Esophagus mucosa (tissue), 1 donor: ENCODE results near the gene DCT. TPM values are rescaled to one million over a fixed set of nuclear protein-coding genes. Genes with fewer than 3 reads are reported as not detected.

Source experiments
- ATAC-seq: fragments of 200-7000 bp; cut with Tn5 transposase; one replicate; pipeline ENCODE4 v1.9.1; 2020
- total RNA-seq: library from RNA; stranded (reverse); gene quantifications from one replicate; pipeline ENCODE4 v1.2.4, GENCODE V29; 2023
- donor health status: DM: yes; HTN: yes; CAD: no.

The DCT gene
- total RNA-seq, 1 donor from 2014 or later, result not detected

DNA sequence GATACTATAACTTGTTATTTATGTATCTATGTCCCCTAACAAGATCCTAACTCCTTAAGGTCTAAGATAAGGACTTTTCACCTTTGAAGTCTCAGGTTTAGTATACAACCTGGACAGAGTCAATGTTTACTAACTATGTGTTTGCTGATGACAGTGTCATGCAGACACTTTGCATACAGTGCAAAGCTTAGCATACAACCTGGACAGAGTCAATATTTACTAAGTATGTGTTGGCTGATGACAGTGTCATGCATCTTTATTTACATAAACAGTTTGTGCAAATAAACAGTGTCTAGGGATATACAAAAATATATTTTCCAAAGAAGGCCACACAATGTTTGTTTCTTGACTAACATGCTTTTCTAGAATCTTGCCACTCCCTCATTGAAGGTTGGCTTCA, 34.7 kb downstream of the DCT start:
- no peak for ATAC-seq

DNA sequence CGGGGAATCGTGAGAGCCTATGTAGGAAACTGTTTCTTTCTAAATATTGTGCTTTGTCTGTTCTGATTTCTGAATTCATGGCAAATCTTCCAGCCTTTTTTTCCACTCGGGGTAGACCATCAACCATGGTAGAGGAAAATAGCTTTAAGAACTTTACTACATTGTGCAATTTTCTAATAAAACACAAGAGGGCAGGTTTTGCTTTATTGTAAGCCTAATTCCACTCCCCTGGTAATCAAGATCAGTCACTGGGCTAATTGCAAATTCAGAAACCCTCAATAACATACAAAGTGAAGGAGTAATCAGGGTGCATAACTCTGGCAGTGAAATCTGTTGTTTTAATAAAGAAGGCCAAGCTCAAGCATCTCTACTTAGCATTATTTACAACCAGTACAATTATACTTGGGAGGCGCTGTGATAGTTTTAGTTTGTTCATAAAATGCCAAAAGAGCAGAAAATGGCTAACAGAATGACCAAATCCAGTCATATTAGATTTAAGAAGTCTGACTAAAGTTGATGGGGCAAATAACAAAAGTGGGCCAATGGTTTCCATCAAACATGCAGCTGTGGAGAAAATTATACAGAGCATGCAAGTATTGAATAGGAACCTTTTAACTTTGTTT, 43.8 kb downstream of the DCT start:
- peak; percentile 63 for ATAC-seq

DNA sequence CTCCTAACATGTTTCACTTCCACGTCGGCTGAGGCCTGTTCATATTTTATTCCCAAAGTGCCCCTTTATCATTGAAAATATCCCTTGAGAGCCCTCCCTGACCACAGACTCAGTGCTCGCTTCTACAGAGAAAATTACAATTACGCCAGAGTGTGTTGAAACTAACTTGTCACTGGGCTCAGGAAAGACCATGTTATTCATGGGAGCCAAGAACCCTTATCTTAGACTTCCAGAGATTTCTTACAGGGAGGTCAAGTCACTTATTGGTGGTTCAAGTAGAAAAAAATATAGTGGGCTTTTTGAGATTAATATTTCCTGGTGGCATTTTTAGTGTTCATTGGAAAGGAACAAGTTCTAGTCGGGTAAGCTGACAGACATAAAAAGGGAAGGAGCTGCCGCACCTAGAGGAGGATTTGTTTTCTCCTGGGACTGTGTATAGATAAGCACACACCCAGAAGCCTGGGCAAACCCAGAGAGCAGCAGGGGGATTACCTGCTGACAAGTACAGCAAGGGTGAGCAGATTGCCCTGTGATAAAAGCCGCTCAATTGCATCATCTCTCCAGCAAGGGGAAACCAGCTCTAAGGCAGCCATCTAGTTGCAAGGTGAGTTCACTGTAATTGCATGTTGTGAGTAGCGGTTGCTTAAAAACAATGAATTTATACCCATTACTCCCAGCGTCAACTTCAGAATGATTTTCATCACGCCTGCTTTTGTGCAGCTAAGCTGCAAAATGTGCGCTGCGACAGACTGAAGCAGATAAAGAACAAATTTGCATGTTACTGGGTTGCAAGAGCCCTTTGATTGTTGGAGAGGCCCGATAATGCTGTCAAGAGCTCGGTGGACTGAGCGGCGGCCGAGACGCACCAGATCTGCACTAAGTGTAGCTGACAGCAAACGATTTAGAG, 46.2 kb downstream of the DCT start:
- ATAC-seq, result no peak

DNA sequence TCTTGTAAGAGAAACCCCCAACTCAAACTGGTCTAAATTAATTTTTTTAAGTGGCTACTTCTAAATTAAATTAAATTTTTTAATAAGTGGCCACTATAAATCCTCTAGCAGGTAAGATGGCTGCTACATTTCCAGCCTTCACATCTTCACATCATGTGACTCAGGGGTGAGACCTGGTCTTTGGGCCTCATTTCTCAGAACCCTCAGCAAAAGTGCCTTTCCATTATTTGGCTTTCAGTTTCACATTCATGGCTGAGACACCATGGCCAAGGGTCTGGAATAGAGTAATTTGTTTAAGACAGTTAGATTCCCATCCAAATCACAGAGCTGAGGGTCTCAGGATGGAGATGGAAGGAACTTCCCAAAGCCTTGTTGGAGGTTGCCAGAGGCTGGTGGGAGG, 47.5 kb downstream of the DCT start:
- ATAC-seq, result no peak

DNA sequence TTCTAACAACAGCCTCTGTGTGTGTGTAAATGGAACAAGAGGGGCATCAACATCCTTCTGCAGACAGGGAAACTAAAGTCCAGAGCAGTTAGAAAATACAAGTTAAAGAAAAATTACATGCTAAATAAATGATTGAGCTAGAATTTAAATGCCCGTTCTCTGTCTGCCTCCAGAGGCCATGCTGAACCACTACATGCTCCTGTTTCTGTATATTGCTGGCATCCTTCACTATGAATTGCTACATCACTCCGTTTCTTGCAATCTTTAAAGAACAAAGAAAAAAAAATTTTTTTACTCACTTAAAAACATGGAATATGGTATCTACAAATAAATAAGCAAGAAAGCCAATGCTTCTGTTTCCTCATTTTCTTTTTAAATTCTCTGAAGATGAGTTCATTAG, 47.9 kb downstream of the DCT start:
- ATAC-seq, result no peak

DNA sequence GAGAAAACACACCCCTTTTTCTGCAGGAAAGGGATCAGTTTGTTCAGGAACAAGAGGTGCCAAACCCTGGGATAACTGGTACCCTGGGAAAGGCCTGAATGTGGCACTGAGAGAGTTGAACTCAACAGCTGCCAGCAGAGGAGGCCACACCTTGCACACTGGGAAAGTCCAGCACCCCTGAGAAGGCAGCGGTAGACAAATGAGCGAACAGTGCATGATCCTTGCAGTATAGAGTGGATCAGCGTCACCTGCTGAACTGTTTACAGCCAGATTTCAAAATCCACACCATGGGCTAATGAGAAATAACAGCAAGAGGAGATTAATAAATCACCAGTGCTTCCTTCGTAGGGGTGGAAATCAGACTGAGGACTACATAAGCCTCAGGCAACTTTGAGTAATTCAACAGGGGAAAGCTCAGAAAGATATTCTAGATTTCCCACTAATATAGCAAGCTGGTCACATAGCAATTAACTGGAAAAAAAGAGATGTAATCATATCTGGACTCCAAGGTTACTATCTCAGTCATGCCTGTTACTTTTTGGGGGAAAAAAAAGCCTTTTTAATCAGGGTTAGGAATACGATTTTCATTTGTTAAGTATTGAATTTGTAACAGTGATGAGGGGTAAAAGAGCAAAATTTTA, 52.0 kb downstream of the DCT start:
- peak; percentile 56 for ATAC-seq

DNA sequence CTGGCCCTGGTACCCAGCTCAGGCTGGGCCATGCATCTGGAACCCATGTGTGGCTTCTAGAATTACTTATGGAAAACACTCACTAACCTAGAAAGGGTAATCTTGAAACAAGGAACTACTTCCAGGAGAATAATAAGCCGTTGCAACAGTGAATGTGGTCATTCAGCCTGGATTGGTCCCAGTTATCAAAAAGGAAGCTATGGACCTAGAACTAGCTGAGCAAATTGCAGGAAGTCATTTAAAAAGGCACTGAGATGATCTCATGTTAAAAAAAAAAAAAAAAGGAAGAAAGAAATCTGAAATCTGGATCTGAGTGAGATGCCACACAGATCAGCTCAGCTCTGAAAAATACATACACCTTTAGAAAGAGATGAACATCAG, 59.6 kb downstream of the DCT start:
- ATAC-seq, result no peak

DNA sequence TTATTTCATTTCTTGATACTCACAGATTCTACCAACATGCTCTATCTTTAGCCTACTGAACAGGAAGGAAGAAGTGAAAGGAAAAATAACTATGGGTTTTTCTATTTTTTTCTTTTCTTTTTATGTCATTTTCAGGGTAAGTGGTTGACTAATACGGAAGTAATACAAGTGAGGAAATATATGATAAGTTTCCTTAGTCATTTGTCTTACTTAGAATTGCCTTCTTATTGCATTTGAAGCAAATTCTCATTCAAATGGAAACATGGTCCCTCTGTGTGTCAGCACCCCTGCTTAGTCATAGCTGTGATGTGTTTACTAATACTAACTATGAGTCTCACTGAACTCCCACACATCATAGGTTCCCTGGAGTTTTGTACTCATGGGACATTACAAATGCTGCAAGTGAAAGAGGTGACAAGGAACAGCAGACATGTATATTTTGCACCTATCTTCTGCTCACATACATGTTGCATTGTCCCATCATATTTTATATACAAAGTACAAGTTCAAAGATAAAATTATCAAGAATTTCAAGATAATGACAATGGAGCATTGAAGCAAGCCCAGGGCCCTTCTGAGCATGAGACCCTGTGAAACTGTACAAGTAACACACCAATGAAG, 60.1 kb downstream of the DCT start:
- ATAC-seq, result no peak

DNA sequence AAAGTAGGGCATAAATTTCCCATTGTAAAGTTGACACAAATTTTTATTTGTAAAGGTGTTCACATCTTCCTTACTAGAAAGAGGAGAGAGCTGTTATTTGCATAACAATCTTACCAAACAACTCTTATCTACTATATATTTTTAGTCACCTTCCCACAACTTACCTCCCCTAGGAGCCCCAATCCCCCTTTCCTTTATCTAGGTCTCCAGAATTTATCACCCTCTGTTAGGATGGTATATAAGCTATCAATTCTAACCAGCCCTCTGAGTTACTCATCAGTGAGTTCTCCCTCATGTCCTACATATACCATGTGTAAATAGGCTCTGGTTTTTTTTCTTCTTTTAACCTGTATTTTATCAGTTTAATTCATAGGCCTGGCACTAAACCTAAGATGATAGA, 62.2 kb downstream of the DCT start:
- ATAC-seq, result no peak

DNA sequence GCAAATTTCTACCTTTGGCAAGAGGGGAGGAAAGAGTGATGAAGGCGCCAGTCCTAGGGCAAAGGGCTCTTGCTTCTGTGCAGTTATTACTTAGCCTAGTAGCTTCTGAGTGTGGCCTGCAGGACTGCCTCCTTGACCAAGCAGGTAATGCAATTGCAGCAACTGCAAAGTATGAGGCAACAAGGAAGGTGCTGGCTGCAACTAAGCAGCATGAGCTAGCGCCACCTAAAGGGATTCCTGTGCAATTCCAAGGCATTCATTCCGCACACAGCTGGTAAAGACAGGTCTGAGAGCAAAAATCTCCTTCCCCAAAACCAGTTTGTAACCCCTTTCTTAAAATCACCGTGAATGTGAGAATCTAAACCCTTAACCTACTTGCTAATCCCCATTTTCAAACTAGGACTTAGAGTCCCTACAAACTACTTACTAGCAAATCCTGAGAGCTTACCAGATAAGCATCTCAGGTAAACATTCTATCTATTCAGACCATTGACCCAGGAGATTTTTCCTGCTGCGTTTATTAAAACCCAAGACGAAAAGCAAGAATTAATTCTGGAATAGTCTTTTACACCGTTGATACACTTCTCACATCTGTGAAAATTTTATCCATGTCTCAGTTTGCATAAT, 62.9 kb downstream of the DCT start:
- ATAC-seq, result peak; percentile 64

DNA sequence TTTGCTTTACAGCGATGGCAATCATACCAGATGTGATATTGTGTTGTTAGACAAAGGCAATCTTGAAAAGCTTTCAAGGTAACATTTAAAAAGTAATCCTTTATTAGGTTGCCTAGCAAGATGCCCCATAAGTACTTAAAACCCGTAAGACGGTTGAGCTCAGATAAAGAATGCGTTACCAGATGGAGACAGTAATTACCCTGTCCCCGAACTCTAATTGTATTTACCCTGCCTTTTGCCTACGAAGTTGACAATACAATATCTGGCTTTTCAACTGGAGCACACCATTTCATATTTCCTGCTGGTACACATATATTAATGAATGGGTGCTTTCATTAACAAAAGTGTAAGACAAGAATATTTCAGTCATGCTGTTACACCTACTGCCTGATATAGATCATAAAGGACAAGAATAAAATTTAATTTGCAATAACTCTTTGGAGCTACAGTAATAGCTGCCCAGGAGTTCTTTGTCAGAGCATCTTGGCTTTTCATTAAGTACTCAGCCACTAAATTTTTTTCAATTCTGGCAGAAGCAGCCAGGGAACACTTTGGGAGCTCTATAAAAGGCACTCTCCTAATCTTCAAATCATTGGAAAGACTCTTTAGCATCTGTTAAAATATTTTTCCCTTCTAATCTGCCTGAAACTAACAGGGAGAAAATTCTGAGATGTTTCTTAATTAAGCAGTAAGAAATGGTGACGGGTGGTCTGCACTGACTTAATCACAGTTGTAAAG, 63.8 kb downstream of the DCT start:
- no peak for ATAC-seq

DNA sequence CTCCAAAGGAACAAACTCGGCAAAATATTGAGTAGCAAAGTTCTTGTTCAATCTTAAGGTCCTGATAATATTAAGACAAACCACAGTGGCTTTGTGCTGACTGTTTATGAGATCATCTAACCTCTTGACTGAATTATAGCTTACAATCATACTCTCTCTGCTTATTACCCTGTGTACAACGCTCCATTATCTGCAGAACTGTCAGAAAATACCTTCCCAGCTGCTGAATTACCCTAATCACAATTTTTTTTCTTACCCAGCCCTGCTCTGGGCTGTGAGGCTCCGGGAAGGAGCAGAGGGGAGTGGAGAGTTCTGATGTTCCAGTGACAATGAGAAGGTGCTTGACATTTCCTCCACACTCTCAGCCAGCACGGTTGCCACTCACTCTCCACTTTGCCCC, 64.8 kb downstream of the DCT start:
- no peak for ATAC-seq

DNA sequence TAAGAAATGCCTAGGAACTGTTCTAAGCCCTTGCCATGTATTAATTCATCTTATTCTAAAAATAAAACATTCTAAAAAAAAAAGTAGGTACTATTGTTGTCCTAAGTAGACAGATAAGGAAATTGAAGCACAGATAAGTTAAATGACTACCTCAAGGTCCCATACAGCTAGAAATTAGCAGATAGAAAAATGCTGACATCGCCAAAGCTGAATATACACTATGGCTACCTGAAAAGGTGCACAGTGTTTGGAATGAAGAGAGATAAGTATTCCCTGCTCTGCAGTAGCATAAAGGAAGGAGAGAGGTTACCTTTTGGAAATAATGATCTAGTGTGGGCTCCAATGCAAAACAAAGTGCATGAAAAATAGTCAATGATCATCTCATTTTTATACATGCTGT, 65.3 kb downstream of the DCT start:
- ATAC-seq, result no peak

DNA sequence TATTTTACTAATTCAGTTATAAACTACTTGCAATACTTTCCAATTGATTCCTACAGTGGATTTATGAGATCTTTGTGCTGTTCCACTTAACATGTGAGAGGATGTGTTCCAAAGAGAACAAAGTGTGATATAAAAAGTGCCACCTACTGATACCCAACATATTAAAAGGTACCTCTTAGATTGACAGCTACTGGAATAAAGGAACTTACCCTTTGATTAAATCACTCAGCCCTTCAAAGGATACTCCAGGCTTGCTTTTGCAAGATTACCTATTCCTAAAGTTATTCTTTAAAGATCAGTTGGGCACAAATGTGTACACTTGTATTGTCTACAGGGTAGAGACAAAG, 65.9 kb downstream of the DCT start:
- ATAC-seq, result no peak

DNA sequence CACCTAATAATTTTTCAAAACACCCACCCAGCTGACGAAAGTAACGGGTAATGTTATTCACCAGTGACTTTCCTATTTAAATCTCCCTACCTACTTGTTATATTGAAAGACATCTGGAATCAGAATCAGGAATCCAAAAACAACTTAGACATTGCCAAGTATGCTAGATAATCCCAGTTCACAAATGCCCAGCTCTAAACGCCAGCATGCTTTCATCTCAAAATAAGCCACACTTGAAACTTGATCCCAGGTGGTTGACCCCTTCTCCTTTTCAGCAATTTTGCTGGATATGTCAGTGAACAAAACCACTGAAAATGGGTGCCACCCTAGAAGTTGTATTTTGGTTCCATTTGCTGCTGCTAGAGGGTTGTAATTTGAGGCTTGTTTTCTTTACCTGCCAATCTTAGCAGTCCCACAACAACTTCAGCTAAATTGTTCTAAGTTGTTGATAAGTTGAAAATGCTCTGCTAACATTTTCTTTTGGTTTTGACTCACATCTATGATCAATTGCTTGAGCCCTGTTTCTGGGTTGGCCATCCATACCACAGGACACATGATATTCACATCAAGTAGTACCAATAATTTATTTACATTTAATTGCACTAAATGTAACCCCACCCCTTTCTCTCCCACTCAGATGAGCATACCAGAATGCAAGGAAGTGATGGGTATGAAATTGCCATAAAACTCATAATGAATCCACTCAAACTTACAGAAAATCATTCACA, 66.4 kb downstream of the DCT start:
- no peak for ATAC-seq

DNA sequence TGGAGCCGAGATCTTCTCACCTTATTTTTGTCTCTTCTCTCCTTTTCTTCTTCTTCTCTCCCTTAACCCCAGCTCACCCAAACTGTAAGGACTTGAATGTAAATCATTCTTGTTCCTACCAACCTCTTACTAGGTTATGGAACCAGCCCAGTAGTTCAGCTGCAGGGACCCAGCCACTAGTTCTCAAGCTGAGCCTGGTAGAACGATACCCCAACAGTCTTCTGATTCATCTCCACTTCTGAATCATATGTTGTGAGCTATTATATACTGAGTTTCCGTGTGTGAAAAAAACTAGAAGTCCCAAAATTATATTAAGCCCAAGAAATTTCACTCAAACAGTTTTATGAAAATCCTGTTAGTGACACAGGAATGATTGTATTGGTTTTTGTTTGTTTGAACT, 67.7 kb downstream of the DCT start:
- ATAC-seq, result no peak

DNA sequence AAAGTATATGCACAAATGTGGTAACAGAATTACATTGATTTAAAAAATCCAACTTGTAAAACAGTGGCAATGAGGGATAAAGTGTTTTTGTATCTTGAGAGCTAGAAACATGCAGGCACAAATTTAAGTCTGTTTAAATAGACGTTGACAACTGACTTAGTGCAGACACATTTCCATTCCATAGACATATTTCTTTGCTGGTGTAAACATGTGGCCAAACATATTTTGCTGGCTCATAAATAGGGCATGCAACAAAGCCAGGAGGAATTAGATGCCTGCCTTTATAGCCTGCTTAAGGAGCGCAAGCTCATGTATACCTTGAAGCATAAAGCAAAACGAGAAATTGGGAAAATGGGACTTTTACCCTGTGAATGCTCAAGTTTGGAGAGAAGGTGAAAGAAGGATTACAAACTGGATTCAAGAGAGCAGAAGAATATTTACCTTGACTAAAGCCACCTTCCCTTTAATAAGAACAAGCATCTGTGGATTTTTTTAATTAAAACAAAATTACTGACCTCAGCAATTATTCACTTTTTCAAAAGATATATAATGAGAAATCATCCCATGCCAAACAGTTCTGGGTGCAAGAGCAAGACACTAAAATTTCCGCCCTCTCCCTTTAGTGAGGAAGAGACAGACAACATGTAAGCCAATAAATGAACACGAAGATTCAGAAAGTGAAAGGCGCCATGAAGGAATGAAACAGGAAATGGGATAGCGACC, 71.0 kb downstream of the DCT start:
- no peak for ATAC-seq

DNA sequence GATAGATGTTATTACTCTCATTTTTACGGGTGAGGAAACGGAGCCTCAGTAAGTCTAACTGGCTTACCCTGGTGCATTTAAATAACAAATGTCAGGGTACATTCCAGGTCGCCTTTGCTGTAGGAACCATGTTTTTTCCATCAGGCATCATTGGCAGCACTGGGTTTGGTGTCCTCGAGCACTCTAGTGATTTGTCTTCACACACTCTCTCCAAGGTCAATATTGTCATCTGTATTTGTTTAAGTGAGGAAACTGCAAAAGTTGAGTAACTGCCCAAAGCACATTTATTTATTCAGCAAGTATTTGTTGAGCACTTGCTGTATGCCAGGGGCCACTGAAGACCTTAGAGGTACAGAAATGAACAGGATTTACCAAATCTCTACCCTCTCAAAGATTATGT, 78.6 kb downstream of the DCT start:
- ATAC-seq, result no peak

DNA sequence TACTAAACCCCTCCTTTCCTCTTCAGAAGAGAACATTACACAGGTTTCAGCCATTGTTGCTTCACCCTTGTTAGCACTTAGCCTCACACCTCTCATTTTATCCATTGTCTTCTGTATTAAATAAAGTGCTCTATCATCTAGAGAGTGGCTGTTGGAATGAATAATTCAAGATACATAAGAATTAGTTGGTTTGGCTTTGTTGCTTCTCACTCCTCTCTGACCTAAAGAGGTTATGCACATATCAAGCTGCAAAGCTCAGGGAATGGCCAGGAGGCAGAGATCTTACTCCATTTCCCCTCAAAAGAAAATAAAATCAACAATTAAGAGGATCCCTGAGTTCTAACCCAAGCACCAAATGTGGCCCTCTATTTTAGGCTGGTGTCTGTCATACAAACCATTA, 79.7 kb downstream of the DCT start:
- ATAC-seq, result no peak

DNA sequence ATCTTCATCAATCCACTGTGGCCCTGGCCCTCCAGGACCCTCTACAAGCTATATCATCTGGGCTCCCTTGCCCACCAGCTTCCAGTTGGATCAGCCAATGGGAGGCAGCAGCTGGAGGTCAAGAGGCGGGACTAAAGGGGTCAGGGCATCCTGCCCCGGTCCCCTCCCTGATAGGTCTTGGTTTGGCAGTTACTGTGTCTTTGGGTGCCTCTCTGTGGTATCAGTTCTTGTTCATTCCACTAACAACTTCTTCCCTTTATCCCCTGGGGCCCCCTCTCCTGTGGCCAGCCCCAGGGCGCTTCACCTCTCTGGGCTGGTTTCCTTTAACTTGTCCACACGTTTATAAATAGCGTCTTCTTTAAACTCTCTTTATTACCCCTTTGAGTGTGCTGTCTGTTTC, 83.6 kb downstream of the DCT start:
- no peak for ATAC-seq

DNA sequence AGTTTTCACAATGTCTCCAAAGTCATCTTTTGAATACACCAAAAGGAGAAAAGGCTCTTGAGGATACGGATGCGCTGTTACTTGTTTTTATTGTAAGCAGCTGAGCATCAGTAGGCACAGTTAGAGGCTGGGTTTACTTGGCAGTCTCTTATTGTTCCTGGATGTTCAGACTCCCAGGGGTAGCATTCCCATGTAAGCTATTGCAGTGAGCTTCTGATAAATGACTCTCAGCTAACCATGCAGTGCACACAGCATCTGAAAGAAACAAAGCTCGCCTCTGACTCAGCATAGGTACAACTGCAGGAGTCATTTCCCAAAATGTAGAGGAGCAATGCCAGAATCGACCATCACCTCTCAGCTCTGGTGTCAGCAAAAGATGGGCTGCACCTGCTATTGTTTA, 84.8 kb downstream of the DCT start:
- no peak for ATAC-seq
